22Rv1 (cell line): ENCODE results near the gene C5orf52.
"Not testable (repeated sequence)": the region's sequence is repeated elsewhere in the genome, so short reads cannot be mapped to it uniquely, and the experiment has no call there.

Experiments used
- ZFX ChIP-seq: fragments of 450-650 bp; IDR thresholded peaks from 2 replicates; pipeline ENCODE4 v1.6.1; 2017; ENCODE audit warnings: antibody characterized with exemption, borderline replicate concordance
- TF ChIP-seq, protein P1 (sequence below): fragments of 450-650 bp; IDR thresholded peaks from 2 replicates; pipeline ENCODE4 v1.5.1; 2017; ENCODE audit warnings: mild to moderate bottlenecking

DNA sequence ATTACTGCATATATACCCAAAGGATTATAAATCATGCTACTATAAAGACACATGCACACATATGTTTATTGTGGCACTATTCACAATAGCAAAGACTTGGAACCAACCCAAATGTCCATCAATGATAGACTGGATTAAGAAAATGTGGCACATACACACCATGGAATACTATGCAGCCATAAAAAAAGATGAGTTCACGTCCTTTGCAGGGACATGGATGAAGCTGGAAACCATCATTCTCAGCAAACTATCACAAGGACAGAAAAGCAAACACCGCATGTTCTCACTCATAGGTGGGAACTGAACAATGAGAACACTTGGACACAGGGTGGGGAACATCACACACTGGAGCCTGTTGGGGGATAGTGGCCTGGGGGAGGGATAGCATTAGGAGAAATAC lies 55.3 kb downstream of the C5orf52 start:
- TF ChIP-seq, protein P1, sequence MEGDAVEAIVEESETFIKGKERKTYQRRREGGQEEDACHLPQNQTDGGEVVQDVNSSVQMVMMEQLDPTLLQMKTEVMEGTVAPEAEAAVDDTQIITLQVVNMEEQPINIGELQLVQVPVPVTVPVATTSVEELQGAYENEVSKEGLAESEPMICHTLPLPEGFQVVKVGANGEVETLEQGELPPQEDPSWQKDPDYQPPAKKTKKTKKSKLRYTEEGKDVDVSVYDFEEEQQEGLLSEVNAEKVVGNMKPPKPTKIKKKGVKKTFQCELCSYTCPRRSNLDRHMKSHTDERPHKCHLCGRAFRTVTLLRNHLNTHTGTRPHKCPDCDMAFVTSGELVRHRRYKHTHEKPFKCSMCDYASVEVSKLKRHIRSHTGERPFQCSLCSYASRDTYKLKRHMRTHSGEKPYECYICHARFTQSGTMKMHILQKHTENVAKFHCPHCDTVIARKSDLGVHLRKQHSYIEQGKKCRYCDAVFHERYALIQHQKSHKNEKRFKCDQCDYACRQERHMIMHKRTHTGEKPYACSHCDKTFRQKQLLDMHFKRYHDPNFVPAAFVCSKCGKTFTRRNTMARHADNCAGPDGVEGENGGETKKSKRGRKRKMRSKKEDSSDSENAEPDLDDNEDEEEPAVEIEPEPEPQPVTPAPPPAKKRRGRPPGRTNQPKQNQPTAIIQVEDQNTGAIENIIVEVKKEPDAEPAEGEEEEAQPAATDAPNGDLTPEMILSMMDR: not testable (repeated sequence)
- TF ChIP-seq ZFX: not testable (repeated sequence)
